Calu3 (cell line): ENCODE data around the gene SMIM14. TPM values are rescaled to one million over a fixed set of nuclear protein-coding genes. Genes with fewer than 3 reads are reported as not detected.

Source experiments
- BruUV-seq: library from RNA; stranded (reverse); fragments of 400-500 nt; replicated peaks from 2 replicates; lab custom pipeline; 2021; lab: Mats Ljungman, UMichigan
- CTCF ChIA-PET: fragments of 300-600 bp; sonication (Branson Sonifier 250); formaldehyde crosslinking; loops from one replicate; lab custom pipeline; 2022; ENCODE audit warnings: antibody characterized with exemption; lab: Charles Lee
- DNase-seq: peaks from one replicate; pipeline ENCODE4 v3.0.0; 2022
- H3K27ac Mint-ChIP-seq: one replicate; pipeline ENCODE4 v1.8.0; 2022; ENCODE audit warnings: mixed read lengths; ENCODE audit not compliant: unreplicated experiment
- H3K27me3 Mint-ChIP-seq: one replicate; pipeline ENCODE4 v1.8.0; 2022; ENCODE audit warnings: mixed read lengths; ENCODE audit not compliant: unreplicated experiment
- H3K36me3 Mint-ChIP-seq: one replicate; pipeline ENCODE4 v1.8.0; 2022; ENCODE audit warnings: mild to moderate bottlenecking, moderate library complexity, mixed read lengths; ENCODE audit not compliant: insufficient read depth, unreplicated experiment
- H3K4me1 Mint-ChIP-seq: one replicate; pipeline ENCODE4 v1.8.0; 2022; ENCODE audit warnings: mild to moderate bottlenecking, low read depth, mixed read lengths; ENCODE audit not compliant: unreplicated experiment
- H3K4me3 Mint-ChIP-seq: one replicate; pipeline ENCODE4 v1.8.0; 2022; ENCODE audit warnings: mild to moderate bottlenecking, low read depth, moderate library complexity, mixed read lengths; ENCODE audit not compliant: unreplicated experiment
- H3K9me3 Mint-ChIP-seq: one replicate; pipeline ENCODE4 v1.8.0; 2022; ENCODE audit warnings: low read depth, mixed read lengths; ENCODE audit not compliant: unreplicated experiment
- intact Hi-C: fragments of 100-400 bp; cut with micrococcal nuclease; formaldehyde crosslinking; loops from one replicate; pipeline ENCODE4 v1.10.0; 2022; ENCODE audit not compliant: unreplicated experiment
- total RNA-seq: library from RNA; stranded (reverse); gene quantifications from 2 replicates; pipeline ENCODE4 v1.2.3, GENCODE V29; 2022
- TF ChIP-seq, protein P1 (sequence below): fragments of 200-600 bp; IDR thresholded peaks from one replicate; pipeline ENCODE4 v1.8.0; 2022; ENCODE audit warnings: antibody characterized with exemption; ENCODE audit not compliant: unreplicated experiment

Gene SMIM14
- total RNA-seq, 1 experiment from 2014 or later, result 22.2 TPM

DNA sequence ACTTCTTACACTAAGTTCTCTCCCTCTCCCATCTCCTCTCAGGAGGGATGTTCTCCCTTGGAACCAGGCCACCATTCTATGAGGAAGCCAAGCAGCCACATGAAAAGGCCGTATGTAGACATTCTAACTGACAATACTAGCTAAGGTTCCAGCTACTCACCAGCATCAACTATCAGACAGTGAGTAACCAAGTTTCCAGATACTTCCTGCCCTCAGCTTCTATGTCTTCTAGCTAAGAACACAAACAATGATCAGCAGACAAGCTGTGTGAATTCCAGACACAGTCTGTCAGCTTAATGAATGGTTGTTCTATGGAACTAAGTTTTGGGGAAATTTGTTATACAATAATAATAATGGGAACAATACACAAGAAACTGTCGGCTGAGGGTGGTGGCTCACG, 50.8 kb downstream of the SMIM14 start:
- H3K4me1 Mint-ChIP-seq, result no peaks in the 10 kb centered on the region
- no peaks in the 10 kb centered on the region for H3K27me3 Mint-ChIP-seq
- H3K36me3 Mint-ChIP-seq, result no peaks in the 10 kb centered on the region
- no peak overlapping the region for H3K4me3 Mint-ChIP-seq
- TF ChIP-seq, protein P1, sequence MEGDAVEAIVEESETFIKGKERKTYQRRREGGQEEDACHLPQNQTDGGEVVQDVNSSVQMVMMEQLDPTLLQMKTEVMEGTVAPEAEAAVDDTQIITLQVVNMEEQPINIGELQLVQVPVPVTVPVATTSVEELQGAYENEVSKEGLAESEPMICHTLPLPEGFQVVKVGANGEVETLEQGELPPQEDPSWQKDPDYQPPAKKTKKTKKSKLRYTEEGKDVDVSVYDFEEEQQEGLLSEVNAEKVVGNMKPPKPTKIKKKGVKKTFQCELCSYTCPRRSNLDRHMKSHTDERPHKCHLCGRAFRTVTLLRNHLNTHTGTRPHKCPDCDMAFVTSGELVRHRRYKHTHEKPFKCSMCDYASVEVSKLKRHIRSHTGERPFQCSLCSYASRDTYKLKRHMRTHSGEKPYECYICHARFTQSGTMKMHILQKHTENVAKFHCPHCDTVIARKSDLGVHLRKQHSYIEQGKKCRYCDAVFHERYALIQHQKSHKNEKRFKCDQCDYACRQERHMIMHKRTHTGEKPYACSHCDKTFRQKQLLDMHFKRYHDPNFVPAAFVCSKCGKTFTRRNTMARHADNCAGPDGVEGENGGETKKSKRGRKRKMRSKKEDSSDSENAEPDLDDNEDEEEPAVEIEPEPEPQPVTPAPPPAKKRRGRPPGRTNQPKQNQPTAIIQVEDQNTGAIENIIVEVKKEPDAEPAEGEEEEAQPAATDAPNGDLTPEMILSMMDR, result no peak
- no TSS peak for BruUV-seq
- intact Hi-C loops, result no loop called here
- no peak overlapping the region for H3K27ac Mint-ChIP-seq
- H3K9me3 Mint-ChIP-seq, result no peaks in the 10 kb centered on the region
- CTCF ChIA-PET, result no interaction called here
- DNase-seq, result no peak

DNA sequence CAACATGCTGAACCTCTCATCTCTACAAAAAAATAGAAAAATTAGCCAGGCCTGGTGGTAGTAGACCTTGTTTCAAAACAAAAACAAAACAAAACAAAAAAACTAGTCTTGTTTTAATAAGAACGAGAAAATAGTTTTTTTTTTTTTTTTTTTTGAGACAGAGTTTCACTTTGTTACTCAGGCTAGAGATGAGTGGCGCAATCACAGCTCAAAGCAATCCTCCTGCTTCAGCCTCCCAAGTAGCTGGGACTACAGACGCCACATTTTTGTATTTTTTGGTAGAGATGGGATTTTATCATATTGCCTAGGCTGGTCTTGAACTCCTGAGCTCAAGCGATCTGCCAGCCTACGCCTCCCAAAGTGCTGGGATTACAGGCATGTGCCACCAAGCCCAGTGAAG, 63.7 kb downstream of the SMIM14 start:
- intact Hi-C loops, result no loop called here
- Mint-ChIP-seq H3K9me3 (no peaks in the 10 kb centered on the region), H3K4me1 (no peaks in the 10 kb centered on the region), H3K27me3 (no peaks in the 10 kb centered on the region), H3K36me3 (no peaks in the 10 kb centered on the region), H3K27ac (no peak overlapping the region), H3K4me3 (no peak overlapping the region)
- CTCF ChIA-PET, result interaction anchor here (0.6 kb wide), 4 partner anchors 7 to 1571 kb away, joined by 3 to 6 read pairs (median 3); no protein-coding TSS in a partner anchor
- no TSS peak for BruUV-seq
- TF ChIP-seq, protein P1, result no peak
- no peak for DNase-seq

DNA sequence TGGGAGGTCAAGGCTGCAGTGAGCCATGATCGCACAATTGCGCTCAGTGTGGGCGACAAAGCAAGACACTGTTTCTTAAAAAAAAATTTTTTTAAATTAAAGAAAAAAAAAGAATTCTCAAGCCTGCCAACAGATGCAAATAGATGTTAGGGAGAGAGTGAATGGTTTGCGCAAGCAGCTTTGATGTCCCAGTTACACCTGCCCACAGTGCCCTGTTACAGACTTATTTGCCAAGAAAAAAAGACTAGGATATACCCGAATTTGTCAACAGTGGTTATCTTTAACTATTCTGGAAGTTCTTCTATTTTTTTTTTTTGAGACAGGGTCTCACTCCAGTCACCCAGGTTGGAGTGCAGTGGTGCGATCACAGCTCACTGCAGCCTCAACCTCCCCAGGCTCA, 67.2 kb downstream of the SMIM14 start:
- H3K4me3 Mint-ChIP-seq, result no peak overlapping the region
- TF ChIP-seq, protein P1, result no peak
- CTCF ChIA-PET, result no interaction called here
- H3K4me1 Mint-ChIP-seq, result no peaks in the 10 kb centered on the region
- H3K27me3 Mint-ChIP-seq, result no peaks in the 10 kb centered on the region
- no peaks in the 10 kb centered on the region for H3K9me3 Mint-ChIP-seq
- H3K27ac Mint-ChIP-seq, result no peak overlapping the region
- intact Hi-C loops, result no loop called here
- BruUV-seq, result no TSS peak
- no peak for DNase-seq
- H3K36me3 Mint-ChIP-seq, result peaks cover 6% of the 10 kb centered on the region

DNA sequence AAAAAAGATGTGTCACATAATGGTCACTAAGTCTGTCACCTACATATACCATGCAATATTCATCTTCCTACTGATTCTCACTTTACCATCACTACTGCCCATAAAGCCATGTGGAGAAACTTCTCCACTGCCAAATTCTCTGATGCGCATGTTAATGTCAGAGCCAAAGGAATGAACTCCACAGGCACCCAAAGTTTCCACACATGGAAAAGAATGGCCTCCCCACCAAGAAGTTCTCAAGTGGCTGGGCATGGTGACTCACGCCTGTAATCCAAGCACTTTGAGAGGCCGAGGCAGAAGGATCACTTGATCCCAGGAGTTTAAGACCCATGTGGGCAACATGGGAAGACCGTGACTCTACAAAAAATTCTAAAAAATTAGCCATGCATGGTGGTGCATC, 67.6 kb downstream of the SMIM14 start:
- Mint-ChIP-seq H3K4me1 (peaks cover 3% of the 10 kb centered on the region), H3K27me3 (no peaks in the 10 kb centered on the region), H3K36me3 (peaks cover 10% of the 10 kb centered on the region), H3K9me3 (peaks cover 3% of the 10 kb centered on the region), H3K27ac (no peak overlapping the region), H3K4me3 (no peak overlapping the region)
- TF ChIP-seq, protein P1, result no peak
- DNase-seq, result no peak
- CTCF ChIA-PET, result no interaction called here
- intact Hi-C loops, result no loop called here
- BruUV-seq, result no TSS peak
